NCI-H146 treated with DMSO at 0.1 percent for 48 hours (cell line): ENCODE measurements around the gene CMSS1.
"Not testable (repeated sequence)": the region's sequence is repeated elsewhere in the genome, so short reads cannot be mapped to it uniquely, and the experiment has no call there.

Experiments used
- DNase-seq: peaks from one replicate; lab custom pipeline; 2025; ENCODE audit not compliant: unreplicated experiment; lab: John Stamatoyannopoulos, UW

Gene CMSS1

GRCh38 chr3:100044369-100044768, 226.7 kb downstream of the CMSS1 start:
- no peak for DNase-seq

DNA sequence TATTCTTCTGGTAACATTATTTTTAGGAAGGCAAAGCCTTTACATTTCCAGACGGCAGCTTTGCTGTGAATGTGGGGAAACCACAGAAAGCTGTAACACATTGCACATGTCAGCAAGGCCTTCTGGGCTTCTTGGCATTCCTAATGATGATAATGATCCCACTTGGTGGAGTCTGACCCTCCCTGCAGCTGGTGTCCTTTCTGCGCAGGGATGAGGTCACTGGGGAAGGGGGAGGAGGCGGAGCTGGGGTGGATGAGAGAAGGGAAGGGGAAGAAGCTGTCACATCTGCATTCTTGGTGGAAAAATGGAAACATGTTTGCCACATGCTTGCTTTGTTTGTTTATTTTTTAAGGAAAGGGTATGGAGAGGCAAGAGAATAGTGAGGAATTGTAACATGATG, 228.0 kb downstream of the CMSS1 start:
- DNase-seq = no peak

DNA sequence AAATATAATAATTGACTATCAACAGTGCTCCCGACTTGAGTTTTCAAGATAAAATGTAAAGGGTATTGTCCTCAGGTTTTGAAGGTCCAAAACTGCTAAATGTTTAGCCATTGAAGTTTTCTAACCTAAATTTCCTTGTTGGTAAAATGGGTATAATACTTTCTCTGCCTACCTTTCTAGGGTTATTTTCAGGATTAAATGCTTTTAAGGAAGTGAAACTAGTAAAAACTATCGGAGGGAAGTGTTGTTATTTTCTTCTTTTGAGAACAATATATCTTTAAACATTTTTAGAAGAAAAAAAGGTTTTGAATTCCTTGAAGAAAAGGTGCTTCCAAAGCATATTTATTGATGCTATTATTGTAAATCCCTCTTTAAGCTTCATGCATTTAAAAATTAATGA, 229.3 kb downstream of the CMSS1 start:
- no peak for DNase-seq

- no peak for DNase-seq
These were observed 229.9 kb downstream of the CMSS1 start for GRCh38 chr3:100047455-100048141.

GRCh38 chr3:100048248-100048647, 230.6 kb downstream of the CMSS1 start:
- DNase-seq = no peak

GRCh38 chr3:100051513-100051912, 233.9 kb downstream of the CMSS1 start:
- DNase-seq = not testable (repeated sequence)

GRCh38 chr3:100053951-100054620, 236.4 kb downstream of the CMSS1 start:
- no peak for DNase-seq

- DNase-seq = no peak
These were observed 240.3 kb downstream of the CMSS1 start for GRCh38 chr3:100057716-100058575.

DNA sequence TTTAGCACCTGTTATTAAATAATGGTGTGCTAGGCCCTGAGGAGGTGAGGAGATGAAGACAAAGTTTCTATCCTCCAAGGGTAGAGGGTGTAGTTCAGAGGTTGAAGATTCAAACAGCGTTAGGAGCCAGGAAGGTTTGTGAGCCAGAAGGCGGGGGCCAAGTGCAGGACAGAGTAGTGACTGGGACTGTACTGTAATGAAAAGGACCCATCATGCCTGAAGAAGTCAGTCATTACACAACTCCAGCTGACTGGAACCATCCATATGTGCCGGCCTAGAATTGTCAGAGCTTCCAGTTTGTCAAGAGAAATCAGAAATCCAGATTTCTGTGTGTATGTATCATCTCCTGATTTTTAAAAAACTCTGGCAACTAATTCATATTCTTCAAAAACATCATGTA, 241.8 kb downstream of the CMSS1 start:
- no peak for DNase-seq

GRCh38 chr3:100060685-100061484, 243.2 kb downstream of the CMSS1 start:
- DNase-seq = no peak

- no peak for DNase-seq
These were observed 245.0 kb downstream of the CMSS1 start for GRCh38 chr3:100062665-100063064.

GRCh38 chr3:100063929-100064461, 246.3 kb downstream of the CMSS1 start:
- no peak for DNase-seq

DNA sequence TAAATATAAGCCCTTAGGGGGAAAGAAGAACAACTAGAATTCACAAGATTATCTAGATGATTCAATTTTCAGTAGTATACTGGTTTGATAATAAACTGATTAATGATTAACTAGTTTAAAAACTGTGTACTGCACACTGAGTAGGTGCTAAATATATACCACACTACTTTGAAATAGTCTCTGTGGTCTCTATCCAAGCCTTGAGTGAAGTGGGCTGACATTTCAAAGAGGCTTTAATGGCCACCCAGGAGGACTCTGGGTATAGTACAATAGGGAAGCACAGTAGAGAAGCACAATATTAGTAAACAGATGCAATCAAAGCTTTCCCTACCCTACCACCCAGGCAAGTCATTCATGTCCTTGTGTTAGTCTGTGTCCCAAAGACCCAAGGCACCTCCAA, 249.9 kb downstream of the CMSS1 start:
- no peak for DNase-seq

DNA sequence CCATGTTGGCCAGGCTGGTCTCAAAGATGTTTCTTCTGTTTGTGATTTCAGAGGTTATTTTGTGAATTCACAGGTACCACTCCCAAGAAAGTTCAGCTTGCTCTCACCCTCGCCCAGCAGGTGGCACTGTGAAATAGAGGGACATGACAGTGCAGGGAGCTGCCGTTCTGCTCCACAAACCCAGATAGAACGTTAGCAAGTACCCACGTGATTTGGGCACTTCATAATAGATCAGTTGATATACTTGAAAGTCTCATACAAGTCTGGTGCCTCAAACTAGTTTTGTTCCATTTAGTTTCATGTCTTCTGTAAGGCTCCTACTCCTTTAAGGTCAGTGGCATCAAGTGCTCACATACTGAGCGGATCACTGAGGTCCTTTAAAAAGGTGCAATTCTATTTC, 251.2 kb downstream of the CMSS1 start:
- DNase-seq = peak; percentile 51

- no peak for DNase-seq
These were observed 251.8 kb downstream of the CMSS1 start for GRCh38 chr3:100069472-100069871.

- DNase-seq = no peak
These were observed 254.8 kb downstream of the CMSS1 start for GRCh38 chr3:100072326-100073048.

DNA sequence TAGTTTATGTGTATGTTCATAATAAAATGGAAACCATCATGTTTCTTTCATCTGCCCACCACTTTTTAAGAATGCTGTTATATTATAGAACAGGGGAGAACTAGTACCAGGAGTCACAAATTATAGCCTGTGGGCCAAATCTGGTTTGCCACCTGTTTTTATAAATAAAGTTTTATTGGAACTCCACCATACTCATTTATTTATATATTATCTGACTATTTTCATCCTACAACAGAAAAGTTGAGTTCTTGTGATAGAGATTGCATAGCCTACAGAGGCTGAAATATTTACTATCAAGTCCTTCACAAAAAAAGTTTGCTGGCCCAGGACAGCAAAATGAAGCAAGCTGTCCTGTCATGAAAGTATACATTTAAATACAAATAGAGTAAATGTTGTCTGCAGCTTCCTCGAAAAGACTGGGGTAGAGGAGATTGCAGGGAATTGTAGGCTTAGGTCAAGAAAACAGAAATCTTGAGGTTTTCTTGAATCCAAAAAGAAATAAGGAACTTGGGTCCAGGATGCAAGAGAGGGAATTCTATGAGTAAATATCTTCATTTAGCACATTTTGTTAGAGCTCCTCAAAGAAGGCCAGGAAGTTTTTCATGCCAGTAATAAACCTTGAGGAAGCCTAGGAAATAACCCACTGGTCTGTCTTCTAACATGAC, 255.5 kb downstream of the CMSS1 start:
- DNase-seq = no peak

DNA sequence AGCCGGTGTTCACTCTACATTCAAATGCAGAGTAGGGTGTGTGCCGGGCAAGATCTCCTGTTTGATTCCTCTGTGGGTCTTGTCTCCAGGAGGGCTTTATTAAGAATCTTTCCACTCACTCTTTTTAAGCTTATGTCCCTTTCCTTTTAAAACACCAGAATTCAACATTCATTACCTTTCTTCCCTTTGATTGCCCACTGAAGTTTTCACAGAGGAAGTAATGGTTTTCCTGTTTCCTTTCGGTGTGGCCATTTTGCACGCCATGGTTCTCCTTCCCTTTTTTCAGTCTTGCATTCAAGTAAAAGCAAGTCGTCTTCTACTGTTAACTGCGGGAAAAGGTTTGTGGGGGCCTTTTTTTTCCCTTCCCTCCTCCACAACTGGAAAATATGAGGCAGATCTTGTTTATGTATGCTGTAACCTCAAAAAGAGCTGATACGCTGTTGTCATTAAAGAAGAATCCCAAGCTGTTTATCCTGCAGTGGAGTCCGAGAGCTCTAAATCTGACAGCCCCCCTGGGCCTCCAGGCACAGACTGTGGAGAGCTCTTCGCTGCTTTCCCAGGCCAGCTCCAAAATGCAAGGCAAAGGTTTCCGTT, 256.1 kb downstream of the CMSS1 start:
- no peak for DNase-seq

DNA sequence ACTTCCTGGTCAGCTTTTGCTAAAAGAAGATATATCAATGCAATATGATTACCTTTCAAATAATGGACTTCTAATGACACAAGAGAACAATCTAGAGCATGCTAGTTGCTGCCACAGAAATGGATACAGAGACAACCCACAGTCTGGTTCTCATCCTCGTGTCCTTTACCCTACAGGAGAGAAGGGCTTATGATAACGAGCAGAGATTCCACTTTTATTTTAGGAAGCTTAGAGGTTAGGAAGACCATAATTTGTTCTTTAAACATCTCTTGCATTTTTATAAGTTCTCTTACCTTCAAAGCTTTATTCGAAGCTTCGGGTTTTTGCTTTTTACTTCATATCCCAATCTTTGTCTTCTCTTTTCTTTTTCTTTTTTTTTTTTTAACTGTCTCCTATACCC, 257.5 kb downstream of the CMSS1 start:
- no peak for DNase-seq
